ENCODE results near the gene BBS7.
A peak's percentile ranks its signal among the peaks of the same experiment; 100 is the strongest.

The BBS7 gene, protein sequence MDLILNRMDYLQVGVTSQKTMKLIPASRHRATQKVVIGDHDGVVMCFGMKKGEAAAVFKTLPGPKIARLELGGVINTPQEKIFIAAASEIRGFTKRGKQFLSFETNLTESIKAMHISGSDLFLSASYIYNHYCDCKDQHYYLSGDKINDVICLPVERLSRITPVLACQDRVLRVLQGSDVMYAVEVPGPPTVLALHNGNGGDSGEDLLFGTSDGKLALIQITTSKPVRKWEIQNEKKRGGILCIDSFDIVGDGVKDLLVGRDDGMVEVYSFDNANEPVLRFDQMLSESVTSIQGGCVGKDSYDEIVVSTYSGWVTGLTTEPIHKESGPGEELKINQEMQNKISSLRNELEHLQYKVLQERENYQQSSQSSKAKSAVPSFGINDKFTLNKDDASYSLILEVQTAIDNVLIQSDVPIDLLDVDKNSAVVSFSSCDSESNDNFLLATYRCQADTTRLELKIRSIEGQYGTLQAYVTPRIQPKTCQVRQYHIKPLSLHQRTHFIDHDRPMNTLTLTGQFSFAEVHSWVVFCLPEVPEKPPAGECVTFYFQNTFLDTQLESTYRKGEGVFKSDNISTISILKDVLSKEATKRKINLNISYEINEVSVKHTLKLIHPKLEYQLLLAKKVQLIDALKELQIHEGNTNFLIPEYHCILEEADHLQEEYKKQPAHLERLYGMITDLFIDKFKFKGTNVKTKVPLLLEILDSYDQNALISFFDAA

DNA sequence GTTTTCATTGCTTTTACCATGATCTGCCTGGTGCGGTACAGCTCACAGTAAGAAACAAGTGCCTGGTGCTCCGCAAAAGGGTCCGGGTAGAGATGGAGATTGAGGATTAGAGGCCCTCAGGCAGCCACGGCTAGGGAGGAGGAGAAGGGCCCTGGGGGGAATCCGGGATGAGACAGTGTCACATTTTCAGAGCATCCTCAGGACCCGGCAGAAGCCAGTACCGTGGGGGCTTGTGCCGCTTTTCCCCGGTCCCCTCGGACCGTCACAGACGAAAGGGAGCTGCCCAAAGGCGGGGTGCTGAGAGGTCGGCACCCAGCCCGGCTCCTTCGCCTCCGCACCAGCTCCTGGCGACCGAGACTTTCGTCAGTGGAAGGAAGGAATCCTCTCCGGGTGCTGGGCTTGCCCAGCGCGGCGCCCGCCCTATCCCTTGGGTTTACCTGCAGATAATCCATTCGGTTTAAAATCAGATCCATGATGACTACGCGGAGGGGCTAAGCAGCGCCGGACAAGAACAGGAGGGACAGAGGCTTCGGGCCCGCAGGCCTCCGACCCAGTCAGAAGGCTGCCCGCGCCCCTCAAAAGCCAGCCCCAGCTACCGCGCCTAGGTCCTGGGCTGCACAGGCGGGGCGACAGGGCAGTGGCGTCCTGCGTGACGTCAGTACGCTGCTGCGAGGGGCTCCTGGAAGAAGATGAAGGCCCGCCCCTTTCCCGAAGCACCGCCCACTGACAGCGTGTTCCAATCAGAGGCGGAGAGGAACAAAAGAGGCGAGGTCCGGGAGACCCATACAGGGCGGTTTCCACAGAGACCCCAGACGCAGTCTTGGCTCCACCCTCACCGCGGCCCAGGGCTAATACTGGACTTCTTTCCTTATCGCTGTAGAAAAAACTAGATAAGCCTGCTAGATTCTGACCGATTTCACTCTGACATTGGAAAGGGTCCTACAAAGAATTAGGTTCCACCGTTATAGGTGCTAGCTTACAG is at the start of gene BBS7:
TSS of gene BBS7 (minus strand) at position 634 of the 982 bp plus-strand sequence. CDS start at position 473, 161 bp downstream.
- TF ChIP-seq, protein P1, sequence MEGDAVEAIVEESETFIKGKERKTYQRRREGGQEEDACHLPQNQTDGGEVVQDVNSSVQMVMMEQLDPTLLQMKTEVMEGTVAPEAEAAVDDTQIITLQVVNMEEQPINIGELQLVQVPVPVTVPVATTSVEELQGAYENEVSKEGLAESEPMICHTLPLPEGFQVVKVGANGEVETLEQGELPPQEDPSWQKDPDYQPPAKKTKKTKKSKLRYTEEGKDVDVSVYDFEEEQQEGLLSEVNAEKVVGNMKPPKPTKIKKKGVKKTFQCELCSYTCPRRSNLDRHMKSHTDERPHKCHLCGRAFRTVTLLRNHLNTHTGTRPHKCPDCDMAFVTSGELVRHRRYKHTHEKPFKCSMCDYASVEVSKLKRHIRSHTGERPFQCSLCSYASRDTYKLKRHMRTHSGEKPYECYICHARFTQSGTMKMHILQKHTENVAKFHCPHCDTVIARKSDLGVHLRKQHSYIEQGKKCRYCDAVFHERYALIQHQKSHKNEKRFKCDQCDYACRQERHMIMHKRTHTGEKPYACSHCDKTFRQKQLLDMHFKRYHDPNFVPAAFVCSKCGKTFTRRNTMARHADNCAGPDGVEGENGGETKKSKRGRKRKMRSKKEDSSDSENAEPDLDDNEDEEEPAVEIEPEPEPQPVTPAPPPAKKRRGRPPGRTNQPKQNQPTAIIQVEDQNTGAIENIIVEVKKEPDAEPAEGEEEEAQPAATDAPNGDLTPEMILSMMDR (conservative IDR thresholded peaks at IDR 0.05; ENCODE audit: control insufficient read depth, insufficient read depth, low read depth, low read length), result no peak
- peak; percentile 94 for DNase-seq (ENCODE audit: low read depth)
- peak within 1 kb of the TSS; percentile 78 for H3K4me3 ChIP-seq (ENCODE audit: control insufficient read depth, low read depth, low read length)

DNA sequence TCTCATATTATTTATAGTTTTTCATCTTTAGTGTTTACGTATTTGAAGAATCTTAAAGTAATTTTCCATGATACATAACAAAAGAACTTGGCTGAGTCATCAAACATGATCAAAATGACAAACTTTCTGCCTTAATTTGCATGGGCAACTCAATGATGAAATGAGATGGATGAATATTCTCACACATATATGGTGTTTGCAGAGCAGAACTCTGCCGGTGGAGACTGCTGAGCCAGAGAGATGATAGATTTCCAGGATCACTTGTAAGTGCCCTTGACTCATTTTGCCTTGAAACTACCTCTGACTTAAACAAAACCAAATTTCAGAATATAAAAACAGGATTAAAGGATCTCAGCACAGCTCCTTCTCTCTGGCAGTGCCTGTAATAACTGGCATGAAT is 43.4 kb upstream of the BBS7 start:
- TF ChIP-seq, protein P1 (conservative IDR thresholded peaks at IDR 0.05; ENCODE audit: control insufficient read depth, insufficient read depth, low read depth, low read length), result no peak
- DNase-seq (ENCODE audit: low read depth), result peak; percentile 1
- H3K4me3 ChIP-seq (ENCODE audit: control insufficient read depth, low read depth, low read length), result no peak overlapping the region

DNA sequence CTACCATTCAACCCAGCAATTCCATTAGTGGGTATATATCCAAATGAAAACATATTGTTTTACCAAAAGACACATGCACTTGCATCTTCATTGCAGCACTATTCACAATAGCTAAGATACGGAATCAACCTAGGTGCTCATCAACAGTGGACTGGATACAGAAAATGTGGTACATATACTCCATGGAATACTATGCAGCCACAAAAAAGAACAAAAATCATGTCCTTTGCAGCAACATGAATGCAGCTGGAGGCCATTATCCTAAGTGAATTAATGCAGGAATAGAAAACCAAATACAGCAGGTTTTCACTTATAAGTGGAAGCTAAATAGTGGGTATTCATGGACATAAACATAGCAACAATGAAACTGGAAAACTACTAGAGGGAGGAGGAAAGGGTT is 38.1 kb upstream of the BBS7 start:
- no peak for DNase-seq (ENCODE audit: low read depth)
- TF ChIP-seq, protein P1 (conservative IDR thresholded peaks at IDR 0.05; ENCODE audit: control insufficient read depth, insufficient read depth, low read depth, low read length), result no peak
- no peak overlapping the region for H3K4me3 ChIP-seq (ENCODE audit: control insufficient read depth, low read depth, low read length)

DNA sequence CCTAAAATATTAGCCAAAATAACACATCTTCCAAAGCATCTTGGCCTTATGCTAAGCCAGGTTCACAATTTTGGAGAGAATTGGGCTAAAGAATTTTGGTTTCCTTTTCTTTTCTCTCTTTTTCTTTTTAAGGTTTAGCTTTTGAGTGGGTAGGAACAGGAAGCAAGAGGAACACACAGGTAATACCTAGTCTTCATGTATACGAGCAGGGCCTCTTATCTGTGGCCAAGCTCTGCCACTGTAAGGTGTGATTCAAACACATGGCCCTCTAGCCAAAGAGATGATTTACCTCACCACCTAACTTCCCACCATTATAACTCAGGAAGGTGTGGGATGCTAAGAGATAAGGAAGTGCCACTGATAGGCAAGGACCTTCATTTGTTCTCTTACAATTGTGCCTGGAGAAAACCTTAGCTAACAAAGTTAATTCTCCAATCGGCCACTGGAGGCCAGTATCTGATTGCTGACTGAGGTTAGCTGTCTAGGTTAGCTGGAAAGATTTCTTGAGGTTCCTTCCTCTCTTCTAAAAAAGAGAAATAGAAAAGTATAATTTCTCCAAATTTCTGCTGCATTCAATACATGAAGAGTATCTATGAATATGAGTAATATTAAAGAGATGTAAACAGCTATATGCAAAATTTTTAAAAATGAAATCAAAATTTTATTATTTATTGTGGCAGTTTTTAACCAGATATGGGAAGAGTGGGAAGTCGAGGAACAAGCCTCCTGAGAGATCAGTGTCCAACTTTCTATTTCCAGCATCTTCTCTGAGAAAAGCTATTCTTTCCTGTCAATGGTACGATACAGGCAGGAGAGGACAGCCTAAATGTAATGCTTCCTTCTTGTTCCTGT is 30.1 kb upstream of the BBS7 start:
- TF ChIP-seq, protein P1 (conservative IDR thresholded peaks at IDR 0.05; ENCODE audit: control insufficient read depth, insufficient read depth, low read depth, low read length), result peak; percentile 74
- DNase-seq (ENCODE audit: low read depth), result peak; percentile 64
- no peak overlapping the region for H3K4me3 ChIP-seq (ENCODE audit: control insufficient read depth, low read depth, low read length)

DNA sequence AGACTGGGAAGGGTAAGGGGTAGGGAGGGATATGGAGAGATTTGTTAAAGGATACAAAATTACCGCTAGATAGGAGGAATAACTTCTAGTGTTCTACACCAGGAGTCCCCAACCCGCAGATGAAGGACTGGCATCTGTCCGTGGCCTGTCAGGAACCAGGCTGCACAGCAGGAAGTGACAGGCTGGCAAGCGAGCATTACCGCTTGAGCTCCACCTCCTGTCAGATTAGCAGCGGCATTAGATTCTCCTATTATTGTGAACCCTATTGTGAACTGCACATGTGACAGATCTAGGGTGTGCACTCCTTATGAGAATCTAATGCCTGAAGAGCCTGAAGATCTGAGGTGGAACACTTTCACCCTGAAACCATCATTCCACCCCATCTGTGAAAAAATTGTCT is 27.9 kb upstream of the BBS7 start:
- TF ChIP-seq, protein P1 (conservative IDR thresholded peaks at IDR 0.05; ENCODE audit: control insufficient read depth, insufficient read depth, low read depth, low read length), result no peak
- H3K4me3 ChIP-seq (ENCODE audit: control insufficient read depth, low read depth, low read length), result no peak overlapping the region

More for the DNA sequence above, 27.9 kb upstream of the BBS7 start:
- no peak for DNase-seq (ENCODE audit: low read depth)

Measured in fibroblast of mammary gland (primary cell).